Fibroblast of pulmonary artery (primary cell): Measurements from ENCODE around the gene RPGRIP1.

ENCODE experiments used
- DNase-seq: peaks from one replicate; pipeline ENCODE4 v3.0.0-alpha.2; 2010; ENCODE audit warnings: low read depth
- H3K4me3 ChIP-seq: replicated peaks from 2 replicates; pipeline ENCODE4 v1.5.1; 2011; ENCODE audit warnings: low read depth, mild to moderate bottlenecking, control low read depth, low read length, moderate library complexity
- CTCF ChIP-seq: IDR thresholded peaks from 2 replicates; pipeline ENCODE4 v1.5.1; 2011; ENCODE audit warnings: mild to moderate bottlenecking, control low read depth, low read length, inconsistent platforms; ENCODE audit errors: missing control alignments

Gene RPGRIP1

GRCh38 chr14:21308132-21308478 lies 28.2 kb downstream of the RPGRIP1 start:
- DNase-seq = no peak
- no peak for TF ChIP-seq CTCF
- H3K4me3 ChIP-seq = no peak overlapping the region

GRCh38 chr14:21308479-21309237 lies 28.8 kb downstream of the RPGRIP1 start:
- TF ChIP-seq CTCF = no peak
- H3K4me3 ChIP-seq = peak overlapping the region; percentile 45
- DNase-seq = peak; percentile 77

GRCh38 chr14:21309238-21309636 lies 29.4 kb downstream of the RPGRIP1 start:
- peak overlapping the region; percentile 45 for H3K4me3 ChIP-seq
- DNase-seq = no peak
- no peak for TF ChIP-seq CTCF

GRCh38 chr14:21309956-21310355 lies 30.1 kb downstream of the RPGRIP1 start:
- TF ChIP-seq CTCF = no peak
- H3K4me3 ChIP-seq = no peak overlapping the region
- DNase-seq = no peak

- no peak for DNase-seq
- TF ChIP-seq CTCF = no peak
Observed at GRCh38 chr14:21311614-21312013, 31.7 kb downstream of the RPGRIP1 start.

GRCh38 chr14:21313512-21313911 lies 33.6 kb downstream of the RPGRIP1 start:
- DNase-seq = no peak
- H3K4me3 ChIP-seq = no peak overlapping the region
- no peak for TF ChIP-seq CTCF

More at GRCh38 chr14:21311614-21312013, 31.7 kb downstream of the RPGRIP1 start:
- no peak overlapping the region for H3K4me3 ChIP-seq

- H3K4me3 ChIP-seq = no peak overlapping the region
- no peak for DNase-seq
- no peak for TF ChIP-seq CTCF
Observed at GRCh38 chr14:21317398-21317797, 37.5 kb downstream of the RPGRIP1 start.
